GM12878 (cell line): Measurements from ENCODE around the gene ALDH1A2. TPM values are rescaled to one million over a fixed set of nuclear protein-coding genes. Genes with fewer than 3 reads are reported as not detected.

Experiments
- ATAC-seq: fragments of 200-7000 bp; cut with Tn5 transposase; 3 replicates; pipeline ENCODE4 v1.9.1; 2020; ENCODE audit warnings: mild to moderate bottlenecking, moderate library complexity
- BruUV-seq: library from RNA; stranded (reverse); fragments of 400-500 nt; replicated peaks from 2 replicates; lab custom pipeline; 2021; lab: Mats Ljungman, UMichigan
- CTCF ChIA-PET: fragments of 300-600 bp; sonication (Branson Sonifier 250); formaldehyde crosslinking; extraction: SDS; loops from one replicate; lab custom pipeline; 2021; ENCODE audit warnings: inconsistent platforms; lab: Yijun Ruan, JAX
- POLR2A ChIA-PET: fragments of 350-600 bp; formaldehyde crosslinking; extraction: SDS; loops from one replicate; lab custom pipeline; 2021; ENCODE audit warnings: inconsistent platforms; lab: Charles Lee
- RAD21 ChIA-PET: fragments of 300-600 bp; sonication (Branson Sonifier 250); formaldehyde crosslinking; loops from one replicate; lab custom pipeline; 2023; ENCODE audit warnings: antibody characterized with exemption; ENCODE audit not compliant: unreplicated experiment; lab: Charles Lee
- SMC1A ChIA-PET: fragments of 300-600 bp; sonication (Branson Sonifier 250); formaldehyde crosslinking; loops from one replicate; lab custom pipeline; 2023; ENCODE audit not compliant: unreplicated experiment, uncharacterized antibody; lab: Charles Lee
- DNase-seq: peaks from one replicate; pipeline ENCODE4 v3.0.0-alpha.2; 2011; ENCODE audit warnings: low read depth, low spot score
- FAIRE-seq: peaks from 3 replicates; lab custom pipeline; 2011; peaks lifted over from hg19 to GRCh38; lab: Jason Lieb, UNC
- H2AFZ ChIP-seq: 2 replicates; pipeline ENCODE4 v1.6.0; 2011; ENCODE audit warnings: low read depth, low read length, control low read depth; ENCODE audit not compliant: control insufficient read depth
- H3K27ac ChIP-seq: 2 replicates; pipeline ENCODE4 v1.5.1; 2011; ENCODE audit warnings: control low read depth; ENCODE audit not compliant: control insufficient read depth, insufficient read depth
- H3K27me3 ChIP-seq, 2 experiments: replicated peaks in 1 of 2; 2 replicates each; pipeline versions ENCODE4 v1.6.0 to v1.6.1; 2011; ENCODE audit warnings: low read length in 1 of 2; ENCODE audit not compliant: control insufficient read depth in 2 of 2, insufficient read depth in 2 of 2
- H3K36me3 ChIP-seq, 2 experiments: 2 replicates each; pipeline ENCODE4 v1.5.1; 2011; ENCODE audit warnings: low read length in 1 of 2; ENCODE audit not compliant: control insufficient read depth in 2 of 2, insufficient read depth in 2 of 2
- H3K4me1 ChIP-seq: 2 replicates; pipeline ENCODE4 v1.6.1; 2011; ENCODE audit warnings: mild to moderate bottlenecking, low read length, moderate library complexity, mixed read lengths; ENCODE audit not compliant: control insufficient read depth, insufficient read depth
- H3K4me2 ChIP-seq: 2 replicates; pipeline ENCODE4 v1.6.0; 2011; ENCODE audit warnings: control low read depth; ENCODE audit not compliant: control insufficient read depth, insufficient read depth
- H3K4me3 ChIP-seq: fragments of 200-600 bp; sonication (generic); 2 replicates; pipeline ENCODE4 v1.5.1; 2016
- H3K79me2 ChIP-seq: 2 replicates; pipeline ENCODE4 v1.6.0; 2011; ENCODE audit warnings: low read length; ENCODE audit not compliant: control insufficient read depth, insufficient read depth
- H3K9ac ChIP-seq: 2 replicates; pipeline ENCODE4 v1.8.0; 2011; ENCODE audit warnings: low read length, control low read depth, mixed read lengths; ENCODE audit not compliant: control insufficient read depth, insufficient read depth
- H3K9me3 ChIP-seq: replicated peaks from 3 replicates; pipeline ENCODE4 v1.5.1; 2011; ENCODE audit warnings: mild to moderate bottlenecking, low read length; ENCODE audit not compliant: control insufficient read depth, insufficient read depth
- H4K20me1 ChIP-seq: 2 replicates; pipeline ENCODE4 v1.6.0; 2011; ENCODE audit not compliant: control insufficient read depth, insufficient read depth
- ASH2L ChIP-seq: fragments of 300-600, 200-600 bp; sonication (generic); IDR thresholded peaks from 2 replicates; pipeline ENCODE4 v1.6.1; 2017; ENCODE audit warnings: low read depth, mild to moderate bottlenecking, borderline replicate concordance
- CHD4 ChIP-seq: fragments of 200-600 bp; sonication (generic); IDR thresholded peaks from 2 replicates; pipeline ENCODE4 v1.6.1; 2016; ENCODE audit warnings: mild to moderate bottlenecking
- ETV6 ChIP-seq, 2 experiments: fragments of 450-650 bp in 1 of 2; IDR thresholded peaks in 1 of 2; conservative IDR thresholded peaks in 1 of 2; 2 replicates each; pipeline ENCODE4 v1.6.1; 2014; ENCODE audit warnings: antibody characterized with exemption in 1 of 2, borderline replicate concordance in 1 of 2, low read depth in 1 of 2, mild to moderate bottlenecking in 1 of 2, moderate library complexity in 1 of 2
- HDGF ChIP-seq: fragments of 450-650 bp; IDR thresholded peaks from 2 replicates; pipeline ENCODE4 v1.6.1; 2016; ENCODE audit warnings: antibody characterized with exemption
- JUND ChIP-seq: IDR thresholded peaks from 2 replicates; pipeline ENCODE4 v1.6.1; 2012; ENCODE audit warnings: low read depth, mild to moderate bottlenecking, low read length, improper control_type of control experiment, moderate library complexity
- MYC ChIP-seq: IDR thresholded peaks from 2 replicates; pipeline ENCODE4 v1.6.1; 2011; ENCODE audit warnings: mild to moderate bottlenecking, low read length, moderate library complexity, inconsistent platforms; ENCODE audit not compliant: insufficient read depth, insufficient replicate concordance, insufficient read length, severe bottlenecking
- PAX5 ChIP-seq: IDR thresholded peaks from 2 replicates; pipeline ENCODE4 v1.6.1; 2011; ENCODE audit warnings: low read depth, low read length, borderline replicate concordance
- POU2F2 ChIP-seq: IDR thresholded peaks from 3 replicates; pipeline ENCODE4 v1.6.1; 2011; ENCODE audit warnings: low read depth, mild to moderate bottlenecking, low read length, borderline replicate concordance
- RAD51 ChIP-seq: fragments of 450-650 bp; IDR thresholded peaks from 2 replicates; pipeline ENCODE4 v1.6.1; 2016; ENCODE audit warnings: moderate library complexity, mild to moderate bottlenecking, inconsistent platforms
- RB1 ChIP-seq: fragments of 450-650 bp; formaldehyde crosslinking; IDR thresholded peaks from 2 replicates; pipeline ENCODE4 v1.6.1; 2017; ENCODE audit warnings: mild to moderate bottlenecking, borderline replicate concordance
- SREBF1 ChIP-seq: IDR thresholded peaks from 2 replicates; pipeline ENCODE4 v1.6.1; 2012; ENCODE audit warnings: mild to moderate bottlenecking, low read length
- TCF7 ChIP-seq: IDR thresholded peaks from 2 replicates; pipeline ENCODE4 v1.6.1; 2014; ENCODE audit warnings: antibody characterized with exemption, borderline replicate concordance
- WGBS: methylation state at CpG from one replicate; pipeline ENCODE4 v1.1.6; 2016; ENCODE audit warnings: low lambda C conversion rate; ENCODE audit not compliant: insufficient replicate concordance, insufficient coverage; ENCODE audit errors: missing lambda C conversion rate; 5-methylcytosine and 5-hydroxymethylcytosine counted together
- in situ Hi-C: fragments of 300-500 bp; cut with MboI; formaldehyde crosslinking; loops from 9 replicates; pipeline ENCODE4 v1.14.3; 2018; ENCODE audit warnings: mixed read lengths
- intact Hi-C: fragments of 100-400 bp; cut with micrococcal nuclease; formaldehyde crosslinking; loops from one replicate; pipeline ENCODE4 v1.14.2; 2022; ENCODE audit not compliant: unreplicated experiment
- polyA plus RNA-seq, 11 experiments: library from polyadenylated mRNA; depleted of rRNA in 4 of 11; unstranded in 6 of 11; stranded (reverse) in 5 of 11; fragments of >200 nt; fragmentation: Nextera tagmentation in 4 of 11; fragmentation: Illumina TruSeq in 1 of 11; extraction: Ambion mirVana in 4 of 11; extraction: Trizol in 1 of 11; gene quantifications; 1 replicate in 1 of 11; 2 replicates in 10 of 11; pipeline versions ENCODE4 v1.2.1 to v1.2.3, GENCODE V29; 2011 to 2016; ENCODE audit warnings: inconsistent platforms in 2 of 11, missing spikeins in 2 of 11, low read depth in 1 of 11
- total RNA-seq, 4 experiments: library from RNA; depleted of rRNA in 3 of 4; stranded (reverse); fragments of >200 nt in 3 of 4; fragmentation: Illumina TruSeq in 1 of 4; extraction: Trizol in 1 of 4; gene quantifications; 2 replicates each; pipeline versions ENCODE4 v1.2.1 to v1.2.3, GENCODE V29; 2013 to 2021
- TF ChIP-seq, protein P1 (sequence below): fragments of 450-650 bp; IDR thresholded peaks from 2 replicates; pipeline ENCODE4 v1.6.1; 2018; ENCODE audit warnings: mild to moderate bottlenecking, low read depth, moderate library complexity; ENCODE audit not compliant: partially characterized antibody
- TF ChIP-seq, protein P2 (sequence below): fragments of 450-650 bp; IDR thresholded peaks from 2 replicates; pipeline ENCODE4 v1.6.1; 2017; ENCODE audit warnings: mild to moderate bottlenecking, moderate library complexity

ALDH1A2 gene
- total and polyA plus RNA-seq, 10 of the 15 experiments (the other 5 are each of a cell fraction or from before 2014, with no cell fraction given): 0.06 to 0.92 (median 0.18) TPM; not detected in 5

DNA sequence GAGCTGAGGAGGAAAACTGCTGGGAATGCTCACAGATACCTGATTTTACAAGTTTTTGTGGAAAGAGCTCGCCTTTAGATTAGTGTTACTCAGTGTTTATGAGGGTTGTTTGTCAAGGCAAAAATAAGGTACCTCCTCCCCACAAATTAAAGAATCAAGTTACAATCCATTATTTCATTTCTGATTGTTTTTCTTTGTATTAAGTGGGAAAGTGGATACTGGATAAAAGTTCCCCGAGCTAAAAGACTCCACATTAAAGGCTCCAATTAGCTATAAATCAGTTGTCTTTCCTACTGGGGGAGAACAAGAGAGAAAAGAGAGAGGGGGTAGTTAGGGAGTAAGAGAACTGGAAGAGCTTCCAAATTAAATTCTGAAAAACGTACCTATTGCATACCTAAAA lies 1.9 kb downstream of the ALDH1A2 start:
- Histone ChIP-seq H3K27me3 (peaks cover 2 to 16% of the 10 kb centered on the region in 2 experiments), H3K79me2 (no peaks in the 10 kb centered on the region), H3K27ac (no peak overlapping the region), H3K4me3 (no peak overlapping the region), H3K36me3 (no peaks in the 10 kb centered on the region), H3K4me1 (no peaks in the 10 kb centered on the region), H4K20me1 (no peaks in the 10 kb centered on the region), H3K9me3 (no peaks in the 10 kb centered on the region; the same call in 2 of the 3 replicates), H3K9ac (no peak overlapping the region), H3K4me2 (no peak overlapping the region), H2AFZ (no peak overlapping the region)
- in situ Hi-C loops (no loop called here), intact Hi-C loops (loop anchor here (10.0 kb wide), 1 partner anchor 499 kb away; no protein-coding TSS in a partner anchor)
- ChIA-PET SMC1A (no interaction called here), POLR2A (no interaction called here), RAD21 (no interaction called here), CTCF (interaction anchor here (0.7 to 1.7 kb wide), 5 partner anchors 8 to 119 kb away, joined by 3 to 5 read pairs (median 3); no protein-coding TSS in a partner anchor)
- no peak for FAIRE-seq
- DNase-seq: no peak
- no peak for ATAC-seq
- 2% methylated on average over 3 of the region's 3 CpGs for WGBS
- BruUV-seq: no TSS peak
- TF ChIP-seq HDGF (no peak), TCF7 (no peak), MYC (no peak), RAD51 (no peak), POU2F2 (no peak), CHD4 (no peak), JUND (no peak), ETV6 (conservative IDR thresholded peaks at IDR 0.05 in 1 of 2, IDR thresholded peaks at IDR 0.05 in 1 of 2; ENCODE audit: borderline replicate concordance in 1 of 2, low read depth in 1 of 2) (no peak), RB1 (no peak), ASH2L (no peak), SREBF1 (no peak), PAX5 (no peak)
- TF ChIP-seq, protein P1, sequence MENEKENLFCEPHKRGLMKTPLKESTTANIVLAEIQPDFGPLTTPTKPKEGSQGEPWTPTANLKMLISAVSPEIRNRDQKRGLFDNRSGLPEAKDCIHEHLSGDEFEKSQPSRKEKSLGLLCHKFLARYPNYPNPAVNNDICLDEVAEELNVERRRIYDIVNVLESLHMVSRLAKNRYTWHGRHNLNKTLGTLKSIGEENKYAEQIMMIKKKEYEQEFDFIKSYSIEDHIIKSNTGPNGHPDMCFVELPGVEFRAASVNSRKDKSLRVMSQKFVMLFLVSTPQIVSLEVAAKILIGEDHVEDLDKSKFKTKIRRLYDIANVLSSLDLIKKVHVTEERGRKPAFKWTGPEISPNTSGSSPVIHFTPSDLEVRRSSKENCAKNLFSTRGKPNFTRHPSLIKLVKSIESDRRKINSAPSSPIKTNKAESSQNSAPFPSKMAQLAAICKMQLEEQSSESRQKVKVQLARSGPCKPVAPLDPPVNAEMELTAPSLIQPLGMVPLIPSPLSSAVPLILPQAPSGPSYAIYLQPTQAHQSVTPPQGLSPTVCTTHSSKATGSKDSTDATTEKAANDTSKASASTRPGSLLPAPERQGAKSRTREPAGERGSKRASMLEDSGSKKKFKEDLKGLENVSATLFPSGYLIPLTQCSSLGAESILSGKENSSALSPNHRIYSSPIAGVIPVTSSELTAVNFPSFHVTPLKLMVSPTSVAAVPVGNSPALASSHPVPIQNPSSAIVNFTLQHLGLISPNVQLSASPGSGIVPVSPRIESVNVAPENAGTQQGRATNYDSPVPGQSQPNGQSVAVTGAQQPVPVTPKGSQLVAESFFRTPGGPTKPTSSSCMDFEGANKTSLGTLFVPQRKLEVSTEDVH: no peak
- TF ChIP-seq, protein P2, sequence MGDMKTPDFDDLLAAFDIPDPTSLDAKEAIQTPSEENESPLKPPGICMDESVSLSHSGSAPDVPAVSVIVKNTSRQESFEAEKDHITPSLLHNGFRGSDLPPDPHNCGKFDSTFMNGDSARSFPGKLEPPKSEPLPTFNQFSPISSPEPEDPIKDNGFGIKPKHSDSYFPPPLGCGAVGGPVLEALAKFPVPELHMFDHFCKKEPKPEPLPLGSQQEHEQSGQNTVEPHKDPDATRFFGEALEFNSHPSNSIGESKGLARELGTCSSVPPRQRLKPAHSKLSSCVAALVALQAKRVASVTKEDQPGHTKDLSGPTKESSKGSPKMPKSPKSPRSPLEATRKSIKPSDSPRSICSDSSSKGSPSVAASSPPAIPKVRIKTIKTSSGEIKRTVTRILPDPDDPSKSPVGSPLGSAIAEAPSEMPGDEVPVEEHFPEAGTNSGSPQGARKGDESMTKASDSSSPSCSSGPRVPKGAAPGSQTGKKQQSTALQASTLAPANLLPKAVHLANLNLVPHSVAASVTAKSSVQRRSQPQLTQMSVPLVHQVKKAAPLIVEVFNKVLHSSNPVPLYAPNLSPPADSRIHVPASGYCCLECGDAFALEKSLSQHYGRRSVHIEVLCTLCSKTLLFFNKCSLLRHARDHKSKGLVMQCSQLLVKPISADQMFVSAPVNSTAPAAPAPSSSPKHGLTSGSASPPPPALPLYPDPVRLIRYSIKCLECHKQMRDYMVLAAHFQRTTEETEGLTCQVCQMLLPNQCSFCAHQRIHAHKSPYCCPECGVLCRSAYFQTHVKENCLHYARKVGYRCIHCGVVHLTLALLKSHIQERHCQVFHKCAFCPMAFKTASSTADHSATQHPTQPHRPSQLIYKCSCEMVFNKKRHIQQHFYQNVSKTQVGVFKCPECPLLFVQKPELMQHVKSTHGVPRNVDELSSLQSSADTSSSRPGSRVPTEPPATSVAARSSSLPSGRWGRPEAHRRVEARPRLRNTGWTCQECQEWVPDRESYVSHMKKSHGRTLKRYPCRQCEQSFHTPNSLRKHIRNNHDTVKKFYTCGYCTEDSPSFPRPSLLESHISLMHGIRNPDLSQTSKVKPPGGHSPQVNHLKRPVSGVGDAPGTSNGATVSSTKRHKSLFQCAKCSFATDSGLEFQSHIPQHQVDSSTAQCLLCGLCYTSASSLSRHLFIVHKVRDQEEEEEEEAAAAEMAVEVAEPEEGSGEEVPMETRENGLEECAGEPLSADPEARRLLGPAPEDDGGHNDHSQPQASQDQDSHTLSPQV: no peak
